SKM-1 treated with dmso at 0.1 percent for 144 hours (cell line): ENCODE data around the gene OR11H6.
"Not testable (repeated sequence)": the region's sequence is repeated elsewhere in the genome, so short reads cannot be mapped to it uniquely, and the experiment has no call there.

Source experiments
- DNase-seq: peaks from one replicate; lab custom pipeline; 2025; ENCODE audit not compliant: unreplicated experiment; lab: John Stamatoyannopoulos, UW

Gene OR11H6

GRCh38 chr14:20262642-20263128 lies 39.2 kb downstream of the OR11H6 start:
- DNase-seq: no peak

- not testable (repeated sequence) for DNase-seq
These were observed 40.9 kb downstream of the OR11H6 start for GRCh38 chr14:20264361-20264760.

GRCh38 chr14:20274062-20274461 lies 50.6 kb downstream of the OR11H6 start:
- no peak for DNase-seq
